Esophagus muscularis mucosa (tissue), 3 donors: ENCODE results near the gene PLXNB3.
A peak's percentile ranks its signal among the peaks of the same experiment; 100 is the strongest.

Experiments
- EP300 ChIP-seq: sonication (generic); formaldehyde crosslinking; IDR thresholded peaks from one replicate; pipeline ENCODE4 v1.6.1; 2017; ENCODE audit warnings: antibody characterized with exemption
- POLR2A ChIP-seq: fragments of 450-650 bp; IDR thresholded peaks from one replicate; pipeline ENCODE4 v1.6.1; 2017; ENCODE audit warnings: antibody characterized with exemption, moderate library complexity, mild to moderate bottlenecking, low read depth
- POLR2AphosphoS5 ChIP-seq, 2 donors: sonication (generic); formaldehyde crosslinking; IDR thresholded peaks; one replicate each; pipeline ENCODE4 v1.6.1; 2017; ENCODE audit warnings: antibody characterized with exemption in 2 of 2

DNA sequence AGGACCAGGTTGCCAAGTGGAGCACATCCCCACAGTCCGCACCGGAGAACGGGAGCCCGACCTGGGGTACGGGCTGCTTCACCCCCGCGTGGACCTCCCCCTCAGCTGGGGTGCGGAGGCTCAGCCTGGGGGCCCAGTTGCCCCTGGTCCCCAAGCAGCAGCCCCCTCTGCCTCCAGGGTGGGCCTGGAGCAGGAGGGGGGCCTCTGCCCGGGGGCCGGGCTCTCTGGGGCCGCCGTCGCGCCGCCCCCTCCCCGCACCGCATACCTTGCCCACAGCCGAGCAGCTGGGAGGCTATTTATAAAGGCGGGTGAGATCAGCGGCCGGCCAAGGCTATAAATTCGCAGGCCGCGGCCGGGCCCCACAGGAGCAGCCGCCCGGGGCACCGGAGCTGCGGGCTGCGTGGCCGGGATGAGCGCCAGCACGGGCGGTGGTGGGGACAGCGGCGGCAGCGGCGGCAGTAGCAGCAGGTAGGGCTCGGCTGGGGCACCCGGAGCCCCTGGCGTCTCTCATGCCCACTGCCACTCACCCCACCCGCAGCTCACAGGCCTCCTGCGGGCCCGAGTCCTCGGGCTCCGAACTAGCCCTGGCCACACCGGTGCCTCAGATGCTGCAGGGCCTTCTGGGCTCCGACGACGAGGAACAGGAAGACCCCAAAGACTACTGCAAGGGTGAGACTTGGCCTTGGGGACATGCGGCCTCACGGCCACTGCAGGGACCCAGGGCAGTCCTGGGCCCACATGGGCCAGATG lies 16.8 kb downstream of the PLXNB3 start, which contains the start of gene SRPK3:
- peak; percentile 22 for TF ChIP-seq POLR2A
- no peak for TF ChIP-seq EP300
- TF ChIP-seq POLR2AphosphoS5 (IDR thresholded peaks at IDR 0.05) = peak in 1 of 2 donors; percentile 24
